ENCODE data around the gene PPM1B.
"Not testable (repeated sequence)": the region's sequence is repeated elsewhere in the genome, so short reads cannot be mapped to it uniquely, and the experiment has no call there.

- TF ChIP-seq CTCF, POLR2A, EP300 (IDR thresholded peaks at IDR 0.05): not testable (repeated sequence)
Measured at GRCh38 chr2:44257802-44258201, 89.1 kb downstream of the PPM1B start.
